ENCODE measurements around the gene BOC. TPM values are rescaled to one million over a fixed set of nuclear protein-coding genes. Genes with fewer than 3 reads are reported as not detected.

The BOC gene
- total and polyA plus RNA-seq, 2 of the 13 experiments (the other 11 are each of a cell fraction or from before 2014, with no cell fraction given): 0.04 TPM; not detected in 1

- TF ChIP-seq MEIS1 (CRISPR knock-in tag; IDR thresholded peaks at IDR 0.05; ENCODE audit: borderline replicate concordance) (no peak), ZNF281 (CRISPR knock-in tag; IDR thresholded peaks at IDR 0.05; ENCODE audit: borderline replicate concordance) (peak; percentile 75; the same call in 1 of the 2 replicates), PATZ1 (CRISPR knock-in tag; IDR thresholded peaks at IDR 0.05) (peak; percentile 51; the same call in 1 of the 2 replicates), FOSL2 (CRISPR knock-in tag; IDR thresholded peaks at IDR 0.05) (no peak)
Measured at GRCh38 chr3:113218011-113218680, 6.8 kb downstream of the BOC start (continued).

GRCh38 chr3:113218681-113219045, 7.3 kb downstream of the BOC start:
- no peaks in the 10 kb centered on the region for H3K36me3 ChIP-seq (replicated peaks in 1 of 2; ENCODE audit: control insufficient read depth in 1 of 2, insufficient read depth in 2 of 2, low read length in 2 of 2)
- H3K4me2 ChIP-seq (ENCODE audit: low read depth, low read length): peak overlapping the region; percentile 53; the same call in 1 of the 2 replicates
- ATAC-seq (no peak; the same call in 2 of the 3 replicates), DNase-seq (ENCODE audit: low spot score) (no peak), FAIRE-seq (no peak)
- no peaks in the 10 kb centered on the region for H3K9me3 ChIP-seq (ENCODE audit: low read length)
- intact Hi-C loops (cut with micrococcal nuclease; ENCODE audit: unreplicated experiment): no loop called here
- in situ Hi-C loops (cut with HindIII; ENCODE audit: extremely low pct_ligation_motif_present, low pct_unique_long_range_greater_than_20kb): no loop called here
- no peaks in the 10 kb centered on the region for H4K20me1 ChIP-seq (ENCODE audit: insufficient read depth, low read length)
- ChIA-PET POLR2A (no interaction called here), CTCF (ENCODE audit: low intra/inter-chr PET ratio, low total read pairs) (no interaction called here)
- no peak overlapping the region for H2AFZ ChIP-seq (ENCODE audit: low read length)
- H3K79me2 ChIP-seq (ENCODE audit: insufficient read depth, low read length): no peaks in the 10 kb centered on the region
- no CpG with 5 or more reads among the region's 1 CpG for WGBS (ENCODE audit: low lambda C conversion rate)
- peaks cover 1 to 50% of the 10 kb centered on the region in 2 experiments; a peak in 3 of 5 replicates for H3K27me3 ChIP-seq (ENCODE audit: control insufficient read depth in 1 of 2, insufficient read depth in 2 of 2, low read length in 2 of 2)
- BruUV-seq (replicated peaks): no TSS peak
- no peak overlapping the region for H3K4me3 ChIP-seq (replicated peaks in 1 of 3; ENCODE audit: insufficient read depth in 1 of 3, low read depth in 2 of 3, low read length in 3 of 3)
- peaks cover 14% of the 10 kb centered on the region for H3K4me1 ChIP-seq (ENCODE audit: insufficient read depth, low read length)
- H3K9ac ChIP-seq (ENCODE audit: insufficient read depth, low read depth, low read length): no peak overlapping the region
- no peak overlapping the region for H3K27ac ChIP-seq (ENCODE audit: extremely low read length, insufficient read depth, low read length)
- TF ChIP-seq ATF7 (IDR thresholded peaks at IDR 0.05): no peak
- no peak for TF ChIP-seq ATF7 (CRISPR knock-in tag; IDR thresholded peaks at IDR 0.05)
- no peak for TF ChIP-seq RFX5 (IDR thresholded peaks at IDR 0.05; ENCODE audit: low read depth, low read length)
- TF ChIP-seq EED (CRISPR knock-in tag; IDR thresholded peaks at IDR 0.05): no peak
- no peak for TF ChIP-seq BATF2 (CRISPR knock-in tag; IDR thresholded peaks at IDR 0.05)
- no peak for TF ChIP-seq ZNF432 (CRISPR knock-in tag; IDR thresholded peaks at IDR 0.05; ENCODE audit: borderline replicate concordance)
- TF ChIP-seq ZFP36 (IDR thresholded peaks at IDR 0.05; ENCODE audit: borderline replicate concordance, low read depth, low read length, partially characterized antibody): no peak
- no peak for TF ChIP-seq FOXP4 (CRISPR knock-in tag; IDR thresholded peaks at IDR 0.05)
- no peak for TF ChIP-seq GRHL1 (CRISPR knock-in tag; conservative IDR thresholded peaks at IDR 0.05)

All from HepG2 (cell line).